ACHN (cell line): Measurements from ENCODE around the gene PLD4.
A peak's percentile ranks its signal among the peaks of the same experiment; 100 is the strongest.
"Not testable (repeated sequence)": the region's sequence is repeated elsewhere in the genome, so short reads cannot be mapped to it uniquely, and the experiment has no call there.

Experiments used
- DNase-seq: peaks from one replicate; pipeline ENCODE4 v3.0.0-alpha.2; 2015
- in situ Hi-C: cut with HindIII; loops from 2 replicates; pipeline ENCODE4 v1.10.0; 2017; ENCODE audit warnings: low sequenced_read_pairs, low pct_ligation_motif_present, low pct_unique_long_range_greater_than_20kb

Gene PLD4, protein sequence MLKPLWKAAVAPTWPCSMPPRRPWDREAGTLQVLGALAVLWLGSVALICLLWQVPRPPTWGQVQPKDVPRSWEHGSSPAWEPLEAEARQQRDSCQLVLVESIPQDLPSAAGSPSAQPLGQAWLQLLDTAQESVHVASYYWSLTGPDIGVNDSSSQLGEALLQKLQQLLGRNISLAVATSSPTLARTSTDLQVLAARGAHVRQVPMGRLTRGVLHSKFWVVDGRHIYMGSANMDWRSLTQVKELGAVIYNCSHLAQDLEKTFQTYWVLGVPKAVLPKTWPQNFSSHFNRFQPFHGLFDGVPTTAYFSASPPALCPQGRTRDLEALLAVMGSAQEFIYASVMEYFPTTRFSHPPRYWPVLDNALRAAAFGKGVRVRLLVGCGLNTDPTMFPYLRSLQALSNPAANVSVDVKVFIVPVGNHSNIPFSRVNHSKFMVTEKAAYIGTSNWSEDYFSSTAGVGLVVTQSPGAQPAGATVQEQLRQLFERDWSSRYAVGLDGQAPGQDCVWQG

DNA sequence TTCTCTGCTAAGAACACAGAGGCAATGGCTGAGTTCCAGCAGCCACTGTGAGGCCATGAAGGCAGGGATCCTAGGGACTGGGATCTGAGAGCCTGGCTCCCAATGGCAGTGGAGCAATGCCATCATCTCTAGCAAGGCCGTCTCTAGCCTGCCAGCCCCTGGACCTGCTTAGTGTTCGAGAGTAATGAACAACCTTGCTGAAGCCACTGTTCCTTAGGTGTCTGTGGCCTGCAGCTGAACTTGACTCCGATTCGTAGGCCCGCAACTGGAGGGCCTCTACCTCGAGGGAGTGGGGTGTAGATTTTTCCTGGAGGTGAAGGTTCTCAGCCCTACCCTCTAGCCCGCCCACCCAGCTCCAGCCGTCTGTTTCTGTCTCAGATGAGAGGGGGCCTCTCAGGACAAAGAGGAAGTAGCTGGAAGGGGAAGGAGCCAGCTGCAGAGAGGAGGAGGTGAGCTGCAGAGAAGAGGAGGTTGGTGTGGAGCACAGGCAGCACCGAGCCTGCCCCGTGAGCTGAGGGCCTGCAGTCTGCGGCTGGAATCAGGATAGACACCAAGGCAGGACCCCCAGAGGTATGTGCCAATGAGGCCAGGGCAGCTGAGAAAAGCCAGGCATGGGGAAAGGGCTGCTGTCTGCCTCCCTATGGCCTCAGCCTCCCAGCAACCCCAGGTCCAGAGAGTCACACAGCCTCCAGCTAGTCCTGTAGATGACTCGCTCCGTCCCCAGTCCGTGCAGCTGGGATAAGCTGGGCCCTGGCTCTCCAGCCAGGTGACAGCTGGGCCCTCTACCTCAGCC lies at the start of gene PLD4:
Gene PLD4 (plus strand): TSS at position 459 of the 793 bp plus-strand sequence. CDS start 2,262 bp downstream, outside the sequence.
- in situ Hi-C loops = no loop called here
- DNase-seq = no peak

DNA sequence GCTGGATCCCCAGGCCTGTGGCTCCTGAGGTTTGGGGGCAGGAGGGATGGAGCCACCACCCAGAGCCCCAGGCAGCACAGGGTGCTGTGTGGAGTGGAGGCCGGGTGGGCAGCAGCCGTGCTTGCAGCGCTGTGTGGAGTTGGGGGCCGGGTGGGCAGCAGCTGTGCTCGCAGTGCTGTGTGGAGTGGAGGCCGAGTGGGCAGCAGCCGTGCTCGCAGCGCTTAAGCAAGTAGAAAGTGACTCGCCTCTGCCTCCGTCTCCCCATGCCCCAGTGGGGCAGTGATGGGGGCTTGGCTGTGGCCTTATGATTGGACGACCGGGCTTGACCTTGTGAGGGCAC lies 49.3 kb upstream of the PLD4 start:
- no peak for DNase-seq
- in situ Hi-C loops = no loop called here

DNA sequence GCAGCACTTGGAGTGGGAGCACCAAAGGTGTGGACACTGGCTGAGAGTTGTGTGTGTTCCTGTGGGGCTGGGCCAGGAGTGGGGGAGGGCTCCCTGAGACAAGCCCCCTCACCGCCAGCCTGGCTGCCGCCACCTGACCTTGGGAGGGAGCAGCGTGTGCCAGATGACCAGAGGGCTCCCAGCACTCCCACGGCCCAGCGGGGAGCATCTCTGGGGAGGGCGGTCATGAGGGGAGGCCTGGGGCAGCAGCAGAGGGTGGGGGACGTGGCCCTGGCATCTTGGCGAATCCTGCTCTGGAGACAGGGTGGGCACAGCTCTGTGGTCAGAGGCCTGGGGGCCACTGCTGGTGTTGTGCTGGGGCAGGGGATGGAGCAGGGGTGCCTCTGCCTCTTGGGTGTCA lies 48.9 kb upstream of the PLD4 start:
- in situ Hi-C loops = no loop called here
- no peak for DNase-seq

DNA sequence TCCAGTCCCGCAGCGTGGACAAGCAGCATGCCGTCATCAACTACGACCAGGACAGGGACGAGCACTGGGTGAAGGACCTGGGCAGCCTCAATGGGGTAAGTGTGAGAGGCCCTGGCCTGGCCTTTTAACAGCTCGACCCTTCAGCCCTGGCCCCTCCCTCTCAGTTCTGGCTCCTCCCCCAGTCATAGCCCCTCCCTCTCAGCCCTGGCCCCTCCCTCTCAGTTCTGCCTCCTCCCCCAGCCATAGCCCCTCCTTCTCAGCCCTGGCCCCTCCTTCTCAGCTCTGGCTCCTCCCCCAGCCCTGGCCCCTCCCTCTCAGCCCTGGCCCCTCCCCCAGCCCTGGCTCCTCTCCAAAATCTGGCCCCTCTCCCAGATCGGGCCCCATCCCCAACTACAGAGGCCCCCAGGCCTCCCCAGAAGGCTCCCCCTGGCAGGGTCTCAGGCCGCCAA lies 48.4 kb upstream of the PLD4 start:
- in situ Hi-C loops = no loop called here
- DNase-seq = peak; percentile 35

DNA sequence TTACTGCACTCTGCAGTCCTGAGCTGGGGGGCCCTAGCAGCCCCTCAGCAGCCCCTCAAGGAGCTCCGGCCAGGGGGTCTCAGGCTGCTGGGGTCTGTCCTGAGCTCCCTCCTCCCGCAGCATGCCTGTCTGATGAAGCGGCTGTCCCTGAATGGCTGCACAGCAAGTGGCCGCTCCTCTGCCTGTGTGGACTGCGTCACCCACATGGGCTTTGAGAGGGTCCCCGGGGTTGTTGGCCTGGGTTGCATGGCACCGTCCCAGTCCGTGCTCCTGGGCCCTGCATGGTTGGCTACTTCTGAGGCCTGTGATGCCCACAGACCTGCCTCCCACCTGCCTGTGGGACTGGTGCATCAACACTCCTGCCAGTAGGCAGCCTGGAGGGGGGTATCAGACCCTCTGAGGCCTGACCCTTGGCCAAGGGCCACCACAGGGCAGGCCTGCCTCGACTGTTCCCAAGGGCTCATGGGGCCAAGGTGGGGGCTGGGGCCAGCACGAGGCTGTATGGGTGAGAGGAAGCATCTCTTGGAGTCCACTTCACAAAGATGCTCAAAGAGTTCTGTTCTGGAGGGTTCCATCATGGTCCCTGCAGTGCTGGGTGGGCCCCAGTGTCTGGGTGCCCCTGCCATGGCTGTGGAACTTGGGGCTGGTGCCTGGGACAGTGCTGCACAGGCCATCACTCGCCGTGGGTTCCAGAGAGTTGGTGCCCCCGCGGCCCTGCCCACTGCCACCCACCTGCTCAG lies 47.4 kb upstream of the PLD4 start:
- no peak for DNase-seq
- in situ Hi-C loops = no loop called here

DNA sequence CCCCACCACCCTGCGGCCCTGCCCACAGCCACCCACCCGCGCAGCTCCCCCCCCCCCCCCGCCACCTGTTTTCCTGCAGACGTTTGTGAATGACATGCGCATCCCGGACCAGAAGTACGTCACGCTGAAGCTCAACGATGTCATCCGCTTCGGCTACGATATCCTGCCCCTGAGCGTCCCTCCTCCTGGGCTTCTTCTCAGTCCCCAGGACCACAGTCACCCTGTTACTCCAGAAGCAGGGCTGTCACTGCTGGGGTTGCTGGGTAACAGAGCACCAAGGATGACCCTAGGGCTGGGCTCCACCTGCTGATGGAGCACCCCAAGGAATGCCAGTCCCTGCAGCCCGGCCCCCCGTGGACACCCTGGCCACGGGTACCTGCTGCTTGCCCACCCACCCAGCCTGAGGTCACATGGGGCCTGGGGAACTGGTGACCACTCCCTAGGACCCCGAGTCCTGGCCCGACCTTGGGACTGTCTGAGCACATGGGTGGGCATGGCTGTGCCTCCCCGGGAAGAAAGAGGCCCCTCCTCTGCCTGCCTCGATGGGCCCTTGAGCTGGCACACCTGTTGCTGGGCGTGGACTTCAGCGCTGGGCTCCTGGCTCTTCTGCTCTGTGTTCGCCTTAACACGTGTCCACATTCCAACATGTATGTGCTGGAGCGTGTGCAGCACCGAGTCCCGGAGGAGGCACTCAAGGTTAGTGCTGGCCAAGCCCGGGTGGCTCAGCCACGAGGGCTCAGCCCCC lies 46.7 kb upstream of the PLD4 start:
- in situ Hi-C loops = no loop called here
- no peak for DNase-seq

DNA sequence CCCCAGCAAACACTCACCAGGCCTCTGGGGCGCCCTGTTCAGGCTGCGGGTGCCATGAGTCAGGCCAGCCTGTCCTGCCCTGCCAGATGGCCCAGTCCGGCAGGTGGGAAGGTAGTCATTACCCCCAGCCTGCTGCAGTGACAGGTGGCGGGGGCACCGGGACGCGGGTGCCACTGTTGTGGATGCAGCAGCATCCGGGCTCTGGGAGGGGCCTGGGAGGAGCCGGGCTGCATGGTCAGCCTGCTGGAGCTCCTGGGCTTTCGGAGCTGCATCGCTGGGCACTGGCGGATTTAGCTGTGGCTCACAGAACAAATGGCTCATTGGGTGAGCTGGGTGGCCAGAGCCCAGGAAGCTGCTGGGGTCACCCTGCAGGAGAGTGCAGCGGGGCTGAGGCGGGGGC lies 46.1 kb upstream of the PLD4 start:
- in situ Hi-C loops = no loop called here
- DNase-seq = no peak

DNA sequence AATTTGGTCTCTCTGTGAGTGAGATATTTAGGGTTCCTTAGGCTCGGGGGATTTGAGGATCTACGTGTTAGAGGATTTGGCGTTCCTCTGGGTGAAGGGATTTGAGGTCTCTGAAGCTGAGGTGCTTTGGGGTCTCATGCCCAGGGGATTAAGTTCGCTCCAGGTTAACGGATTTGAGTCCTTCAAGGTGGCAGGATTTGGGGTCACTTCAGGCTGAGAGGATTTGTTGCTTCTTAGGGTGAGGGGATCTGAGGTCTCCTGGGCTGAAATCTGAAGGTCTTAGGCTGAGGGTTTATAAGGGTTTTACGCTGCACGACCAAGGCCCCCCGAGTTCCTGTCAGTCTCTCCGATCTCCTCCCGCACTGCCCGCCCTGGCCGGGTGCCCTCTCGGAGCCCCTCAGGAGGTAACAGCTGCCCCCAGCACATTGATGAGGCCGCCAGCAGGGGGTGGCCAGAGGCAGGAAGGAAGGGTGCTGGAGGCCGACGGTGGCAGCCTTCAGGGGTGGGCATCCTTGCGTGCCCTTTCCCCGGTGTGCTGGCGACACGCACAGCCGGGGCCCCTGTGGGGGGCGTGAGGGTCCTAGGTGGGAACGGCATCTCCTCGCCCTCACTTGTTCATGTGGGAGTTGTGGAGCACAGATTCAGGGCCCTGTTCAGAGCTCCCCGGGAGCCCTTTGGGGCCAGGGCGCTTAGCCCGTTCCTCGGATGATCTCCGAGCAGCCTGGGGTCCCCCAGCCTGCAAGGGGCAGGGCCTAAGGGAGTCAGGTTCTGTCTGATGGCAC lies 45.3 kb upstream of the PLD4 start:
- in situ Hi-C loops = no loop called here
- no peak for DNase-seq

DNA sequence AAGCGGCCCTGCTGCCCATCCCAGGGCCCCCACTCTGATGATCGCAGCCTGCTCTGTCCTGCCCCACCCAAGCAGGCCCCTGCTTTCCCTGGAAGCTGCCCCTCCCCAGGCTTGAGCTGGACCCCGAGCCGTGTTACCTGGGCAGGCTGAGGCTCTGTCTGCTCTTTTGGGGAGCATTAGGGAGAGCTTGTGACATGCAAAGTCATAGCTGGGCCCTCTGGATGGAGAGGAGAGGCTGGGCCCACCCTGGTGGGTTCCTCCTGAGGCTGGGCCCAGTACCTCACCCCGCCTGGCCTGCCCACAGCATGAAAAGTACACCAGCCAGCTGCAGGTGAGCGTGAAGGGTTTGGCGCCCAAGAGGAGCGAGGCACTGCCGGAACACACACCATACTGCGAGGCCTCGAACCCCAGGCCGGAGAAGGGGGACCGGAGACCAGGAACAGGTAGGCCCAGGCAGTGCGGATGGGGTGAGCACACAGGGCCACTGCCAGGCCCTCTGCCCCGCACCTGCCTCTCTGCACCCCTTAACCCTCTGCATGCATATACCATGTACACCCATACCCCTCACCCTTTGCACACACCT lies 44.6 kb upstream of the PLD4 start:
- in situ Hi-C loops = no loop called here
- DNase-seq = no peak

DNA sequence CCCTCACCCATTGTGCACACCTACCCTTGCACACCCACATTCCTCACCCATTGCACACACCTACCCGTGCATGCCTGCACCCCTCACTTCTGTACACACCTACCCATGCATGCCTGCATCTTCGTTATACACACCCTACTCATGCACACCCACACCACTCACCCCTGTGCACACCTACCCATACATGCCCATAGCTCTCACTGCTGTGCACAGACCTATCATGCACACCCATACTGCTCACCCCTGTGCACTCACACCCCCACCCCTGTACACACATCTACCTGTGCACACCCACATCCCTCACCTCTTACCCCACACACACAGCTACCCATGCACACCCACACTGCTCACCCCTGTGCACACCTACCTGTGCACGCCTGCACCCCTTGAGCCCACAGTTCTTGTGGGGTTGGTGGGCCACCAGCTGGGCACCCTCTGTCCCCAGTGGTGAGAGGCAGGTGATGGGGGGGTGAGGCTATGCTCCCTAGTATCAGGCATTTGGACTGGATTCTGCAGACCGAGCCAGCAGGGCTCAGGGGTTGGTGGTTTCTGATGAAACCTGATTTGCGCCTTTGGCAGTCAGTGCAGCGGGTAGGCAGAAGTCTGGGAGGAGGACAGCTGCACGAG lies 44.0 kb upstream of the PLD4 start:
- in situ Hi-C loops = no loop called here
- no peak for DNase-seq

DNA sequence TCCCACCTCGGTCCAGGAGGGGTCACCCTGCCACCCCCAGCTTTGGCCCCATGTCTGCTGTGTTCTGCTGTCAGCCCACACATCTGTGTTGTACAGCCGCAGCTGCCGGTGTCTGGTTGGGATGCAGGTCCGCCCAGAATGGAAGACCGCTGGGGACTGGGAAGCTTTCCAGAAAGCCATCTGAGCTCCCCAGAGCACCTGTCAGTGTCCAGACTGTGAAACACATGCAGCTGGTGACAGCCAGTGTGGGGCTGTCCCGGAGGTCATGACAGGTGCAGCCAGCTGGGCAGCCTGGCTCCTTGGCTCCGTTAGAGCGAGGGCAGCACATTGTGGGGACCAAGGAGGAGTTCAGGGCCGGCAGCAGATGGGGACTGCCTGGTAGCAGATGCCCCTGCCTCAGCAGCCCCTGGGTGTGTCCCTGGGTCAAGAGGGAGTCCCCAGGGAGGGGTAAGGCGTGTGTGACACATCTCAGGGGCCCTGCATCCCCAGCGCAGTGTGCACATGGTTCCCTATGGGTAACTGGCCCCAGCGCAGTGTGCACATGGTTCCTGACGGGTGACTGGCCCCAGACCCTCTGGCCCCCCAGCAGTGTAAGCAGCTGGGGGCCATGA lies 43.2 kb upstream of the PLD4 start:
- in situ Hi-C loops = no loop called here
- DNase-seq = no peak

DNA sequence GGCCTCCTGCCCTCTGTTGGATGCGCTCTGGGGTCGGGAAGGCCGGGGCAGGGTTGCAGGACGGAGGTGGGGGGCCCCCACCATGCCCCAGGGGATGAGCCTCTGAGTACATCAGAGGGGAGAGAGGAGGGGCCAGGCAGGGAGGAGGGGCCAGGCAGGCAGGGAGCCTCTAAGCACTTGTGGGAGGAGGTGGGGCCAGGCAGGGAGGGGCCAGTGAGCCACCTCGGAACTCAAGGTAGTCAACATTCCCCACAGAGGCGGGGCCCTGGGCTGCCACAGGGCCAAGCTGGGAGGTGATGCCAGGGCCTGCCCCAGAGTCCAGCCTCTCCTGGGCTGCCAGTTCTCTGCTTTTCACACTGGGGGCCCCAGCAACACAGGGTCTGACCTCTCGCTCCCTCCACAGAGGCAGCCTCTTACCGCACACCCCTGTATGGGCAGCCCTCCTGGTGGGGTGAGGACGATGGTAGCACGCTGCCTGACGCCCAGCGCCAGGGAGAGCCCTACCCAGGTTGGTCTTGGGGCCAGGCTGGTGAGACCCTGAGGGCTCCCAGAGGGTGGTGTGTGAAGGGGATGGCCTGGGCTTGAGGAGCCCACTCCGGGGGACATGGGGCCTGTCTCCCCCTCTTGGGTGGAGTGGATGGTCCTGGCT lies 42.2 kb upstream of the PLD4 start:
- in situ Hi-C loops = no loop called here
- DNase-seq = peak; percentile 36

DNA sequence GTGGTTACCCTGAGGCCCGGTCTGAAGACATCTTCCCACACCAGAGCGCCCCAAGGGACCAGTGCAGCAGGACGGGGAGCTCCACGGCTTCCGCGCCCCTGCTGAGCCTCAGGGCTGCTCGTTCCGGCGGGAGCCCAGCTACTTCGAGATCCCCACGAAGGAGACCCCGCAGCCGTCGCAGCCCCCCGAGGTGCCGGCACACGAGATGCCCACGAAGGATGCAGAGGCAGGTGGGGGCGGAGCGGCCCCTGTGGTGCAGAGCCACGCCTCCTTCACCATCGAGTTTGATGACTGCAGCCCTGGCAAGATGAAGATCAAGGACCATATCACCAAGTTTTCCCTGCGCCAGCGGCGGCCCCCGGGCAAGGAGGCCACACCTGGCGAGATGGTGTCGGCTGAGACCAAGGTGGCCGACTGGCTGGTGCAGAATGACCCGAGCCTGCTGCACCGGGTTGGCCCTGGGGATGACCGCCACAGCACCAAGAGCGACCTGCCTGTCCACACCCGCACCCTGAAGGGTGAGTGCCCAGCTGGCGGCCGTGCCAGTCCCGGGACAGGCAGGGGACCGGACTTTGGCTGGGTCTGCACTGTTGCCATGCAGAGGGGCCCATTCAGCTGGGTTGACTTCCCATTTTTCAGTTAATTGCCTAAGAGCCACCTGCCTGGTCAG lies 41.6 kb upstream of the PLD4 start:
- in situ Hi-C loops = no loop called here
- DNase-seq = no peak

DNA sequence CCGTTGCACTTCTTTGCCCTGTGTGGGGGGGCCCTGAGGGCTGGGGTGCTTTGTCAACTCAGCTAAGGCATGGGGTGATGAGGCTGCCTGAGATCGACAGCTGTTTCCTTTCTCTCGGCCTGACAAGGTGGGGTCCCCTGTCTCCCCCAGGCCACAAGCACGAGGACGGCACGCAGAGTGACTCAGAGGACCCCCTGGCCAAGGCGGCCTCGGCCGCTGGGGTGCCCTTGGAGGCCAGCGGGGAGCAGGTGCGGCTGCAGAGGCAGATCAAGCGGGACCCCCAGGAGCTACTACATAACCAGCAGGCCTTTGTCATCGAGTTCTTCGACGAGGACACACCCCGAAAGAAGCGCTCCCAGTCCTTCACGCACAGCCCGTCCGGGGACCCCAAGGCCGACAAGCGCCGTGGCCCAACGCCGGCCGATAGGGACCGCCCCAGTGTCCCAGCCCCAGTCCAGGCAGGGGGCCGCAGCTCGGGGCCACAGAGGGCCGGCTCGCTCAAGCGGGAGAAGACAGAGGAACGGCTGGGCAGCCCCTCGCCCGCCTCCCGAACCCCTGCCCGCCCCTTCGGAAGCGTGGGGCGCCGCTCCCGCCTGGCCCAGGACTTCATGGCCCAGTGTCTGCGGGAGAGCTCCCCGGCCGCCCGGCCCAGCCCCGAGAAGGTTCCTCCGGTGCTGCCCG lies 40.9 kb upstream of the PLD4 start:
- DNase-seq = no peak
- in situ Hi-C loops = no loop called here

DNA sequence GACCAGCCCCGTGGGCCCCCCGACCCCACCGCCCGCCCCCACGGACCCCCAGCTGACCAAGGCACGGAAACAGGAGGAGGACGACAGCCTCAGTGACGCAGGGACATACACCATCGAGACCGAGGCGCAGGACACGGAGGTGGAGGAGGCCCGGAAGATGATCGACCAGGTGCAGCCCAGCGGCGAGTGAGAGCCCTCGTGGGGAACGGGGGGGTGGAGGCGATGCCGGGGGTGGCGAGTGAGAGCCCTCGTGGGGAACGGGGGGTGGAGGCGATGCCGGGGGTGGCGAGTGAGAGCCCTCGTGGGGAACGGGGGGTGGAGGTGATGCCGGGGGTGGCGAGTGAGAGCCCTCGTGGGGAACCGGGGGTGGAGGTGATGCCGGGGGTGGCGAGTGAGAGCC lies 40.3 kb upstream of the PLD4 start:
- in situ Hi-C loops, DNase-seq: not testable (repeated sequence)
